PC-9 (cell line): ENCODE results near the gene UBN1. TPM values are rescaled to one million over a fixed set of nuclear protein-coding genes. Genes with fewer than 3 reads are reported as not detected.
"Not testable (repeated sequence)": the region's sequence is repeated elsewhere in the genome, so short reads cannot be mapped to it uniquely, and the experiment has no call there.

ENCODE experiments used
- BruUV-seq: library from RNA; stranded (reverse); fragments of 400-500 nt; replicated peaks from 2 replicates; lab custom pipeline; 2021; lab: Mats Ljungman, UMichigan
- CTCF ChIA-PET: fragments of 300-600 bp; sonication (Branson Sonifier 250); formaldehyde crosslinking; loops from one replicate; lab custom pipeline; 2022; ENCODE audit warnings: antibody characterized with exemption; lab: Charles Lee
- POLR2A ChIA-PET: fragments of 300-600 bp; sonication (Branson Sonifier 250); formaldehyde crosslinking; loops from one replicate; lab custom pipeline; 2022; ENCODE audit warnings: antibody characterized with exemption; ENCODE audit not compliant: unreplicated experiment; lab: Charles Lee
- DNase-seq, 2 experiments: peaks; one replicate each; pipeline versions ENCODE4 v3.0.0 to v3.0.0-alpha.2; 2015 to 2022; ENCODE audit warnings: mixed read lengths in 1 of 2
- H2AFZ ChIP-seq: fragments of 200-600 bp; sonication (generic); 2 replicates; pipeline ENCODE4 v1.8.1; 2017; ENCODE audit warnings: antibody characterized with exemption
- H3F3A ChIP-seq: fragments of 200-600 bp; sonication (generic); 2 replicates; pipeline ENCODE4 v1.8.1; 2017; ENCODE audit warnings: antibody characterized with exemption, mild to moderate bottlenecking, low read depth; ENCODE audit not compliant: insufficient read depth
- H3K27ac ChIP-seq: fragments of 200-600 bp; sonication (generic); 2 replicates; pipeline ENCODE4 v1.6.1; 2016; ENCODE audit warnings: mixed run types
- H3K27me3 ChIP-seq: fragments of 200-600 bp; sonication (generic); 2 replicates; pipeline ENCODE4 v1.6.1; 2016; ENCODE audit warnings: low read depth, mixed run types; ENCODE audit not compliant: insufficient read depth
- H3K36me3 ChIP-seq: fragments of 200-600 bp; sonication (generic); 2 replicates; pipeline ENCODE4 v1.6.1; 2016; ENCODE audit warnings: low read depth, mixed run types
- H3K4me1 ChIP-seq: fragments of 200-600 bp; sonication (generic); replicated peaks from 2 replicates; pipeline ENCODE4 v1.6.1; 2016; ENCODE audit warnings: mixed run types; ENCODE audit not compliant: insufficient read depth
- H3K4me2 ChIP-seq: fragments of 200-600 bp; sonication (generic); 2 replicates; pipeline ENCODE4 v1.6.1; 2017; ENCODE audit warnings: mixed run types
- H3K4me3 ChIP-seq: fragments of 200-600 bp; sonication (generic); 2 replicates; pipeline ENCODE4 v1.6.1; 2016; ENCODE audit warnings: mixed run types
- H3K79me2 ChIP-seq: fragments of 200-600 bp; sonication (generic); 2 replicates; pipeline ENCODE4 v1.6.1; 2017; ENCODE audit warnings: low read depth, mixed run types
- H3K9me2 ChIP-seq: fragments of 200-600 bp; sonication (generic); 2 replicates; pipeline ENCODE4 v1.8.1; 2017; ENCODE audit warnings: mild to moderate bottlenecking; ENCODE audit not compliant: insufficient read depth
- H3K9me3 ChIP-seq: fragments of 200-600 bp; sonication (generic); 2 replicates; pipeline ENCODE4 v1.8.1; 2016; ENCODE audit warnings: low read depth; ENCODE audit not compliant: insufficient read depth
- H4K20me1 ChIP-seq: fragments of 200-600 bp; sonication (generic); 2 replicates; pipeline ENCODE4 v1.8.1; 2017; ENCODE audit not compliant: insufficient read depth
- EZH2 ChIP-seq: fragments of 200-600 bp; sonication (generic); IDR thresholded peaks from 2 replicates; pipeline ENCODE4 v1.8.0; 2017; ENCODE audit warnings: antibody characterized with exemption, low read depth
- intact Hi-C: fragments of 100-400 bp; cut with micrococcal nuclease; formaldehyde crosslinking; loops from one replicate; pipeline ENCODE4 v1.10.0; 2022; ENCODE audit not compliant: unreplicated experiment
- total RNA-seq: library from RNA; stranded (reverse); gene quantifications from 2 replicates; pipeline ENCODE4 v1.2.3, GENCODE V29; 2021
- TF ChIP-seq, protein P1 (sequence below): fragments of 200-600 bp; sonication (generic); conservative IDR thresholded peaks from 2 replicates; pipeline ENCODE4 v1.6.1; 2017; ENCODE audit warnings: mixed run types, antibody characterized with exemption, mild to moderate bottlenecking, moderate library complexity

UBN1 gene
- total RNA-seq, 1 experiment from 2014 or later = 44.1 TPM

DNA sequence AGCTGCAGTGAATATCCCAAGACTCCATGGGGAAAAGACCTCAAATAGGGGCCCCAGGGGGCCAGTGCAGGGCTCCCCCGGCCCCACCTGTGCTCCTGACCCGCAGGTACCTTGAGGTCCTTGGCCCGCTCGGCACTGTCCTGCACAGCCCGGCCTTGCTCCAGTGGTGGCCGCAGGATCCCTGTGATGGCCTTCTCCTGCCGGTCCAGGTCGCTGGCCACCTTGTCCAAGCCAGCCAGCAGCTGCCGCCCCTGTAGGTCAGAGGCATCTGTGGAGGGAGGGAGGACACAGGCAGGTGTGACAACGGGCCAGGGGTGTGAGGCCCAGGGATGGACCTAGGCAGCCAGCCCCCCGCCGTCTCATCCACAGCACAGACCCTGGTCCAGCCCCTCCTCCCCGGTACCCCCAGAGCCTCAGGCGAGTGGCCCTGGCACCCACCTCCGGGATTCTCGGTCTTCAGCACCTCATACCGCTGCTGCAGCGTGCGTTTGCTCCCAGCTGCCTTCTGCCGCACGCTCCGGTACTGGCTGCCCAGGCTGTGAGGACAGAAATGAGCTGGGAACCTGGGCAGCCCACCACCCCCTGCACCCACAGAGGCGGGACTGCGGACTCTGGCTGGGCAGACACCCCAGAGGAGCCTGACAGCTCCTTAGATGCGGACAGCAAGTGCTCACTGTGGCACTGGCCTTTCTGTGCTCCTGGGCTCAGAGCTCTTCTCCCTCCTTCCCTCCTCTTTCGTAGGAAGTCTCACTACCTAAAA lies 46.0 kb downstream of the UBN1 start:
- TF ChIP-seq, protein P1, sequence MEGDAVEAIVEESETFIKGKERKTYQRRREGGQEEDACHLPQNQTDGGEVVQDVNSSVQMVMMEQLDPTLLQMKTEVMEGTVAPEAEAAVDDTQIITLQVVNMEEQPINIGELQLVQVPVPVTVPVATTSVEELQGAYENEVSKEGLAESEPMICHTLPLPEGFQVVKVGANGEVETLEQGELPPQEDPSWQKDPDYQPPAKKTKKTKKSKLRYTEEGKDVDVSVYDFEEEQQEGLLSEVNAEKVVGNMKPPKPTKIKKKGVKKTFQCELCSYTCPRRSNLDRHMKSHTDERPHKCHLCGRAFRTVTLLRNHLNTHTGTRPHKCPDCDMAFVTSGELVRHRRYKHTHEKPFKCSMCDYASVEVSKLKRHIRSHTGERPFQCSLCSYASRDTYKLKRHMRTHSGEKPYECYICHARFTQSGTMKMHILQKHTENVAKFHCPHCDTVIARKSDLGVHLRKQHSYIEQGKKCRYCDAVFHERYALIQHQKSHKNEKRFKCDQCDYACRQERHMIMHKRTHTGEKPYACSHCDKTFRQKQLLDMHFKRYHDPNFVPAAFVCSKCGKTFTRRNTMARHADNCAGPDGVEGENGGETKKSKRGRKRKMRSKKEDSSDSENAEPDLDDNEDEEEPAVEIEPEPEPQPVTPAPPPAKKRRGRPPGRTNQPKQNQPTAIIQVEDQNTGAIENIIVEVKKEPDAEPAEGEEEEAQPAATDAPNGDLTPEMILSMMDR = no peak
- no peak for TF ChIP-seq EZH2
- peaks cover 19% of the 10 kb centered on the region; the same call in 1 of the 2 replicates for H3F3A ChIP-seq
- H3K79me2 ChIP-seq = no peaks in the 10 kb centered on the region
- no peak overlapping the region for H3K4me2 ChIP-seq
- no peaks in the 10 kb centered on the region for H3K9me3 ChIP-seq
- H3K27me3 ChIP-seq = no peaks in the 10 kb centered on the region
- H2AFZ ChIP-seq = no peak overlapping the region
- H3K4me3 ChIP-seq = no peak overlapping the region
- no peak overlapping the region for H3K27ac ChIP-seq
- ChIA-PET CTCF (no interaction called here), POLR2A (no interaction called here)
- no peaks in the 10 kb centered on the region; the same call in 1 of the 2 replicates for H4K20me1 ChIP-seq
- no peaks in the 10 kb centered on the region for H3K4me1 ChIP-seq
- H3K36me3 ChIP-seq = peaks cover 7% of the 10 kb centered on the region
- no TSS peak for BruUV-seq
- DNase-seq = no peak
- intact Hi-C loops = no loop called here
- H3K9me2 ChIP-seq = no peaks in the 10 kb centered on the region

DNA sequence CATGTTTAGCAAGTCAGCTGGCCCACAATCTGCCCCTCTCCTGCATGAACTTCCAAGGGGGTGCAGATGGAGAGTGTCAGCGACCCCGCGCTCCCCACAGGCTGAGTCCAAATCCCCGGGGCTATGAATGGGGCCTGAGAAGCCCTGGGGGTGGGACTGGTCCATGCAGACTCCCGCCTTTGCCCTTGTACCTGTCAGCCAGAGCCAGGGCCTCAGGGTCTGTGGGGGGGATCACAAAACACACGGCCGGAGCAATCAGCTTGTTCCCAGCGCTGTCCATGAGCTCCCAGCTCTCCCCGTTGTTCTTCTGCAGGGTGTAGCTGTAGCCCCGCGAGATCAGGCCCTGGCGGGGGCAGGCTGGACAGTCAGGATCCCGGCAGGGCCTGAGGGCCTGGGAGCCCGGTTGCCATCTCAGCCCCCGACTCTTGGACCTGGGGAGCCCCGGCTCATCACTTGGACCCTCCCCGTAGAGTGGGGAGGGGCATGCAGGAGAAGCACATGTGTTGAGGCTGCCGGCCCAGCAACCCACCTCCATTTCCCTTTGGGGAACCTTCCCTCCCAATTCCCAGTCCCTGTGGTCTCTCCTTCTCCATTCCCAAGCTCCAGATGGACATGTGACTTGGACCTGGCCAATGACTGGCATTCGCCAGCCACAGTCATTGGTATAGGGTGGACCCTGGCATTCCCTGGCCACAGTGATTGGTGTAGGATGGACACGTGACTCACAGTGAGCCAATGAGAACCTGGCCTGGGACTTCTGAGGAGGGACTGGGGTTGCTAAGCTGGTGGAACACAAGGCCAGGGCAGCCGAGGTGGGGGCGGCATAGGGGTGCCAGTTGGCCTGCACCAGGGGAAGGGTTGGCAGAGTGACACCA lies 47.2 kb downstream of the UBN1 start:
- Histone ChIP-seq H3K9me2 (no peaks in the 10 kb centered on the region), H3K27ac (no peak overlapping the region), H3K79me2 (no peaks in the 10 kb centered on the region), H3K36me3 (peaks cover 6% of the 10 kb centered on the region; the same call in 1 of the 2 replicates), H3F3A (peaks cover 9% of the 10 kb centered on the region; the same call in 1 of the 2 replicates), H3K4me3 (no peak overlapping the region), H3K4me2 (no peak overlapping the region), H4K20me1 (no peaks in the 10 kb centered on the region; the same call in 1 of the 2 replicates), H3K27me3 (no peaks in the 10 kb centered on the region), H2AFZ (no peak overlapping the region), H3K4me1 (no peaks in the 10 kb centered on the region), H3K9me3 (no peaks in the 10 kb centered on the region)
- intact Hi-C loops = no loop called here
- no TSS peak for BruUV-seq
- no peak for TF ChIP-seq EZH2
- TF ChIP-seq, protein P1 = no peak
- ChIA-PET CTCF (no interaction called here), POLR2A (interaction anchor here (0.6 kb wide), 1 partner anchor 30 kb away, joined by 28 read pairs; no protein-coding TSS in a partner anchor)
- DNase-seq = no peak

DNA sequence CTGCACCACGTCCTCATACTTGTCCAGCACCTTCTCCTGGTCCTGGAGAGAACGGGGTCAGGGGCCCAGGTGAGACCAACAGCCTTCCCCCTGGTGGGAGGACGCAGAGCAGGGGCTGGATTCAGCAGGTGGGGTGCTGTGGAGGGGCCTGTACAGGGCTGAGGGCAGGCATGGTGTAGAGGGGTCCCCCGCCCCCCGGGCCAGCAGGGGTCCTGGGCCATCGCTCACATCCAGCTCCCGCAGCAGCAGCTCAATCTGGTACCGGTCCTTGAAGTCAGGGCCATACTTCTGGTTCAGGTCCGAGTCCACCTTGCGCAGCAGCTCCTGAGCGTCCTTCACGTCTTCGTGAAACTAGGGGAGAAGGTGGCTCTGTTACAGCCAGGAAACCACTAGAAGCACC lies 48.1 kb downstream of the UBN1 start:
- CTCF ChIA-PET = no interaction called here
- no peaks in the 10 kb centered on the region for H3K9me3 ChIP-seq
- POLR2A ChIA-PET = no interaction called here

DNA sequence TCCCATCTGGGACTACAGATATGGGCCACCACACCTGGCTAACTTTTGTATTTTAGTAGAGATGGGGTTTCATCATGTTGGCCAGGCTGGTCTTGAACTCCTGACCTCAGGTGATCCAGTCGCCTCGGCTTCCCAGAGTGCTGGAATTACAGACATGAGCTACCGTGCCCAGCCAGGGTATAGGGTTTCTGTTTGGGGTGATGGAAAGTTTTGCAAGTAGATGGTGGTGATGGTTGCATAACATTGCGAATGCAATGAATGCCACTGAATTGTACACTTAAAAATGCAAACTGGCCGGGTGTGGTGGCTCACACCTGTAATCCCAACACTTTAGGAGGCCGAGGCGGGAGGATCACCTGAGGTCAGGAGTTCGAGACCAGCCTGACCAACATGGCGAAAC lies 49.5 kb downstream of the UBN1 start:
- H3K79me2 ChIP-seq, H3K36me3 ChIP-seq, H3F3A ChIP-seq, H3K27me3 ChIP-seq, H3K4me2 ChIP-seq, H3K9me2 ChIP-seq, BruUV-seq, H3K27ac ChIP-seq, H3K4me1 ChIP-seq, POLR2A ChIA-PET, H3K4me3 ChIP-seq, H4K20me1 ChIP-seq, H3K9me3 ChIP-seq, CTCF ChIA-PET, intact Hi-C loops, DNase-seq, H2AFZ ChIP-seq: not testable (repeated sequence)

More for the DNA sequence above, 48.1 kb downstream of the UBN1 start:
- intact Hi-C loops = no loop called here
- TF ChIP-seq, protein P1 = no peak
- TF ChIP-seq EZH2 = no peak
- Histone ChIP-seq H3K4me3 (no peak overlapping the region), H3K27ac (no peak overlapping the region), H3K4me2 (no peak overlapping the region), H3K79me2 (no peaks in the 10 kb centered on the region), H3K36me3 (peaks cover 6% of the 10 kb centered on the region; the same call in 1 of the 2 replicates), H3K4me1 (no peaks in the 10 kb centered on the region), H2AFZ (no peak overlapping the region), H3K27me3 (no peaks in the 10 kb centered on the region), H3K9me2 (no peaks in the 10 kb centered on the region), H4K20me1 (no peaks in the 10 kb centered on the region; the same call in 1 of the 2 replicates), H3F3A (peaks cover 4% of the 10 kb centered on the region; the same call in 1 of the 2 replicates)
- no TSS peak for BruUV-seq
- no peak for DNase-seq
